GM18511 (cell line): ENCODE results near the gene ICE1.
"Not testable (repeated sequence)": the region's sequence is repeated elsewhere in the genome, so short reads cannot be mapped to it uniquely, and the experiment has no call there.

Experiments
- ATAC-seq: cut with Tn5 transposase; IDR thresholded peaks from one replicate; pipeline ENCODE4 v1.9.1; 2021; ENCODE audit warnings: mild to moderate bottlenecking, moderate library complexity; ENCODE audit not compliant: unreplicated experiment

ICE1 gene

GRCh38 chr5:5437227-5438172, 15.0 kb downstream of the ICE1 start:
- peak; percentile 57 for ATAC-seq

GRCh38 chr5:5451863-5452262, 29.4 kb downstream of the ICE1 start:
- no peak for ATAC-seq

- no peak for ATAC-seq
These were observed 30.7 kb downstream of the ICE1 start for GRCh38 chr5:5453131-5453530.

- no peak for ATAC-seq
These were observed 31.9 kb downstream of the ICE1 start for GRCh38 chr5:5454391-5454790.

- ATAC-seq = no peak
These were observed 34.4 kb downstream of the ICE1 start for GRCh38 chr5:5456858-5457257.

DNA sequence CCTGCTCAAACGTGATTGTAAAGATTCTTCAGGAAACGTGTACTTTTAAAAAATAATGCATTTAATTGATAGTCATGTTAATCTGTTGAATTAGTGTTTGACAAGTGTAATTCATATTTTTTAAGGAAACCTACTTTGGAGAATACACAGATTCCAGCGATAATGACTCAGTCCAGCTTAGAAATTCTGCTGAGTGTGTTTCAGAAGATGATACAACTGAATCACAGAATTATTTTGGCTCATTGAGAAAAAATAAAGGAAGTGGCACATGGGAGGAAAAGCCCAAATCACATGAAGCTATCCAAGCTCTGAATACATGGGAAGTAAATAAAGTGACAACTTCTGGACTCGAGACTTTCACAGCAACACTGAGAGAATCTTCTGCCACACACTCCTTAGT, 37.8 kb downstream of the ICE1 start:
- ATAC-seq = no peak

DNA sequence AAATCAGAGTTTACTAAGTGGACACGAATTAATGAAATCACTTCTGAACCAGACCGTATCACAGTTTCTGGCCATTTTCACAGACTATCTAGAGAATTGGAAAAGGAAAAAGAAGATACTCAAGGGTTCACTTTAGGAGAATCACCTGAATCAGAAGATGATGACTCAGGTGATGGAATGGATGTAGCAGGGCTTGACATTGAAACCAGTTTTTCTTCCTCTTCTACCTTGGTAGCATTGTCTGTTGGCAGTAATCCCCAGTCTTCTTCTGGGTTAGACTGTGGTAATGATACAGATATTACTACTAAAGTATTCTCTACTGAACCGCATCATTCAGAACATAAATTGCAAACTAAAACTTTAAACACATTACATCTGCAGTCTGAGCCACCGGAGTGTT, 38.5 kb downstream of the ICE1 start:
- ATAC-seq = no peak

- no peak for ATAC-seq
These were observed 41.7 kb downstream of the ICE1 start for GRCh38 chr5:5464036-5464715.

- ATAC-seq = no peak
These were observed 43.8 kb downstream of the ICE1 start for GRCh38 chr5:5466227-5466626.

GRCh38 chr5:5467737-5468136, 45.3 kb downstream of the ICE1 start:
- ATAC-seq = no peak

GRCh38 chr5:5470933-5471332, 48.5 kb downstream of the ICE1 start:
- ATAC-seq = no peak

DNA sequence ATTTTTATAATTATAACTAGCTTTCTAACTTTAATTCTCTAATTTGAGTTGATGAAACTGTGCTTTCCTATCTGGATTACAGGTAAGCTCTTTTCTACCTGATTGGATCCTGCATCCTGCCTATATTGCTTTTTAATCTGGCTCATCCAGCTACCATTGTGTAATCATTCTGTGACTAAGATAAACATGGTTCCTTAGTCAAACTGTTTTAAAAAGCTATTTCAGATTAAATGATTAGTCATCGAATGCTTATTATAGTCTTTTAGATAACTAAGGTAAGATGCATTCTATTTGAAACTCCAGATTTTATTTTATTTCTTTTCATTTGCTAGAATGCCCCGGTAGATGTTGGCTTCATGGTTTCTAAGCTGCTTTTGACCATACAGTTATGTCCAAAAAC, 50.7 kb downstream of the ICE1 start:
- no peak for ATAC-seq

DNA sequence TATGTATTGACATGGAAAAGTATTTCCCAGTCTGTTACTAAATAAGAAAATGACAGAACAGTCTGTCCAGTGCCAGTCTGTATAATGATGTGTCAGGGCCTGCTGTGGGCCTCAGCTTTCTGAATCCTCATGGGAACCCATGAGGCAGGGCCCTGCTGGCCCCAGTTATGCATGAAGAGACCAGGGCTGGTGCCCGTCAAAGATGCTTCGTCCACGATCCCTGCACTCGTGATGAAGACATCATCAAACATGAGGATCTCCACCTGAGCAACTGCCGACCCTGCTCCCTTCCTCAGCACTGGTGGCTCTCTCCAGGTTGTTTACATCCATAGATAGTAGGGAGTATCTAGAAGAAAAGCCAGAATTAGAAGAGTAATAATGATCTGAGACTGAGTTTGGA, 52.5 kb downstream of the ICE1 start:
- no peak for ATAC-seq

GRCh38 chr5:5475975-5476374, 53.5 kb downstream of the ICE1 start:
- ATAC-seq = no peak

GRCh38 chr5:5479578-5479977, 57.1 kb downstream of the ICE1 start:
- ATAC-seq = not testable (repeated sequence)

DNA sequence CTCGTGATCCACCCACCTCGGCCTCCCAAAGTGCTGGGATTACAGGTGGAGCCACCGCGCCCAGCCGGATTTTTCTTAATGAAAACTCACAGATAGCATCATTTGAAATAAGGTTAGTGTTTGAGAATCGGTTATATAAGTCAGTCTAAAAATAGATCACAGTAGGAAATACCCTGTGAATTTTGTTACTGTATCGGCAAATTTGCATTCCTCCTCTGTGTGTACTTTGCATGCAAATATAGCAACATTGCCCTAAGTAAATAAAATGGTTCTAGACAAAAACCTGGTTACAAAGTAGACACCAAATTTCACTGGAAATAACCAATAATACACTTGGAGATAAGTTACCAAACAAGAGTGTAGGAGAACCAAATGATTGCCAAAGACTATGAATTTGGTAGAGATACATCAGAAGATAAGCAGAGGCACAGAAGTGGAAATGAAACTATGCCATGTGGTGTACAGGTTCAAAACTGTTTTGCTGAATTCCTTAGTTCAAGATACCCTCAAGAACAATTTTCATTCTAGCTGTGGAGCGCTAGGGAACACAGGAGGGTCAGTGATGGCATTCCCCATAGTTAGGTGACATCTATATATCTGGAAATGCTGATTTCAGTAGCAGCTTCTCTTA, 58.1 kb downstream of the ICE1 start:
- peak; percentile 73 for ATAC-seq

DNA sequence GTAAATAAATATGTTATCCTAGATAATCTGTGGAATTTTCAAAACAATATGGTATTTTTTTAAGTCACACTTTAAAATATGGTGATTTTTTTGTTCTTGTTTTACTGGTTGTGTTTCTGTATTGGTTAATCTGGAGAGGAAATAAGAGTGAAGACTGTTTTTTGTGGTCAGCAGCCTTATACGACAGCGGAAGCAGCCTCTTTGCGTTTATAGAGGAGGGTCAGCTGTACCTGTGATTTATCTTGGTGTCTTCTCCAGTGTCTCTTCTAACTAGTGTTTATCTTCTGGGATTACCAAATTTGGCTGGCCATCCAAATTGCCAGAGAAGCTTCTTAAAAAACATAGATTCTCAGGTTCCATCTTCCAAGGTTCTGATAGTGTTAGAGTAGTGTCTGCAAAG, 58.7 kb downstream of the ICE1 start:
- peak; percentile 76 for ATAC-seq

DNA sequence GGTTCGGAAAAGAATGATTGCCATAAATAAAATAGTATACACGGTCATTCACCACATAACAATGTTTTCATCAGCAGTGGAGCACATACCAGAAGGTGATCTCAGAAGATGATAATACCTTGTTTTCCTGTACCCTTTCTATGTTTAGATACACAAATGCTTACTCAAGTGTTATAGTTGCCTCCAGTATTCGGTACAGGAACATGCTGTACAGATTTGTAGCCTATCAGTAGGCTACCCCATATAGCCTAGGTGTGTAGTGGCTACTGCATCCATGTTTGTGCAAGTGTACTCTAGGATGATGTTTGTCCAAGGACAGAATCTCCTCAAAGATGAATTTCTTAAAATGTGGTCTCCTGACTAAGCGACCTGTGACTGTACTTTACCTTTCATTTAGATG, 59.2 kb downstream of the ICE1 start:
- ATAC-seq = no peak

DNA sequence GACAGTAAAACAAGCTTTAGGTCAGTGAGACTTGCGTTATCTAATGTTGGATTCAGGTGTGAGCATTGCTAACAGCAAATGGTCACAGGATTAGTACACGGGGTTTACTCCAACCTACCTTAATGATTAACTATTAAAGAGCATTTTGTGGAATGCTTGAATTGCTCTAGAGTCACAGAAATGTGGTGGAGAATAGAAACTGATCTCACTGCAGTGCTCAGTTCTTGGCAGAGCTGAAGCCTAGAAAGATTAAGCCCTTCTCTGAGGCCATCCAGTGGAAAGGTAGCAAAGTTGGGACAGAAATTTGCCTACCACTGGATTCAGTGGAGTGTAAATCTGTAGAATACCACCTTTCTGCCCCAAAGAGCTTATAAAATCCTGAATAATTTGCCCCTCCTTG, 60.9 kb downstream of the ICE1 start:
- no peak for ATAC-seq

- ATAC-seq = no peak
These were observed 61.6 kb downstream of the ICE1 start for GRCh38 chr5:5483880-5484598.

DNA sequence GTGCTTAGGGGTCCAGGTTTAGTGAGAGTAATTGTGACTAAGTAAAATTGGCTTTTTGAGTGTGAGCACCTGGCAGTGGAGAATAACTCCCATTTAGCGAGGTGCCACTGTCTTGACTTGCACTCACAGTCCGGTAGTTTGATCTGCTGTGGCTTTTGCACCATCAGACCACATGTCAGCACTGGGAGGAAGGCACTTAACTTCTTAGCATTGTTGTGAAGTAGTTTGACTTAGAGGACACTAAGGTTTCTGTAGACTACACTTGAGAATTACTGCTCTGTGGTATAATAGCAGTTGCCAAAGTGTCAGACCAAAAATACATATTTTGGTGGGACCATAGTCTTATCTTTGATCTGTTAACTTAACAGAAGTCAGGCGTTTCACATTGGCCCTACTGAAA, 63.6 kb downstream of the ICE1 start:
- ATAC-seq = no peak
